T-helper 1 cell treated with Interleukin-12 subunit alpha and Interleukin-12 subunit beta and Interleukin-4 antibody, amounts not matched to agents 30 ng/mL and 1 ng/mL, for 36 hours (primary cell): Measurements from ENCODE around the gene UBE3B. TPM values are rescaled to one million over a fixed set of nuclear protein-coding genes. Genes with fewer than 3 reads are reported as not detected.

ENCODE experiments used
- intact Hi-C: fragments of 100-400 bp; cut with micrococcal nuclease; formaldehyde crosslinking; loops from one replicate; pipeline ENCODE4 v1.15.1; 2024
- total RNA-seq: library from RNA; stranded (reverse); gene quantifications from 2 replicates; pipeline ENCODE4 v1.2.3, GENCODE V29; 2022

The UBE3B gene
- total RNA-seq, 1 donor from 2014 or later, result 33.2 TPM

GRCh38 chr12:109567296-109567695, 89.9 kb downstream of the UBE3B start:
- intact Hi-C loops, result no loop called here

DNA sequence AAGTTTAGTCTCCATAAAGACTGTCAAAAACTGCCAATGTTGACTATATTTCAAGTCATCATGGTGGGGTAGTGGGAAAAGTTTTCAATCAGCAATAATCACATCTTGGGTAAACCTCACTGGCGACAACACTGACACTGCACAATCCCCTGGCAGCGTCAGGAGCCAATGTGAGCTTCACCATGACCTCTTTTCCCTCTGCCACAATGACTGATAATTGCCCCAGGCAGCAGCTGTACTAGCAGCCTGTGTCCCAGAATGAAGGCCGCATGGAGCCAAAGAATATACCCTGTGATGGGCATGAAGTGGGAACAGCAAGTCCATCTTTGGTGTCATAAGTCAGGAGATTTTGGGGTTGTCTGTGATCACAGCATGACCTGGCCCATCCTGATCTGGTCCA, 90.5 kb downstream of the UBE3B start:
- intact Hi-C loops, result no loop called here

DNA sequence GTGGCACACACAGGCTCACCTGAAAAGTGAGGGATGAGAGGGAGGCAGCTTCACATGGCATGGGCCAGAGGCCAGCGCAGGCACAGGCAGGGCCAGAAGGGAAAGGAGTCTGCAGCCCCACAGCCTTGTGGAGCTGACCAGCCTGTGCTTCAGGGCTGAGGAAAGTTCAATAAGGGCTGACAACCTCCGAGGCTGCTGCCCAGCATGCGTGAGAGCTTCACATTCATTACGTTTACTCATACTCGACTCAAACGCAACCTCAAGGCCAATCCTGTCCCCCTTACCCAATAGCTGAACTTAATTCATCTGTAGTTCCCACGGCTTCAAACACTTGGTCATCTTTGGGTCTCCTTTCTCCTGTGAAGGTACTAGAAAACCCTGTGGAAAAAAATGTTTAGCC, 91.1 kb downstream of the UBE3B start:
- intact Hi-C loops, result no loop called here

DNA sequence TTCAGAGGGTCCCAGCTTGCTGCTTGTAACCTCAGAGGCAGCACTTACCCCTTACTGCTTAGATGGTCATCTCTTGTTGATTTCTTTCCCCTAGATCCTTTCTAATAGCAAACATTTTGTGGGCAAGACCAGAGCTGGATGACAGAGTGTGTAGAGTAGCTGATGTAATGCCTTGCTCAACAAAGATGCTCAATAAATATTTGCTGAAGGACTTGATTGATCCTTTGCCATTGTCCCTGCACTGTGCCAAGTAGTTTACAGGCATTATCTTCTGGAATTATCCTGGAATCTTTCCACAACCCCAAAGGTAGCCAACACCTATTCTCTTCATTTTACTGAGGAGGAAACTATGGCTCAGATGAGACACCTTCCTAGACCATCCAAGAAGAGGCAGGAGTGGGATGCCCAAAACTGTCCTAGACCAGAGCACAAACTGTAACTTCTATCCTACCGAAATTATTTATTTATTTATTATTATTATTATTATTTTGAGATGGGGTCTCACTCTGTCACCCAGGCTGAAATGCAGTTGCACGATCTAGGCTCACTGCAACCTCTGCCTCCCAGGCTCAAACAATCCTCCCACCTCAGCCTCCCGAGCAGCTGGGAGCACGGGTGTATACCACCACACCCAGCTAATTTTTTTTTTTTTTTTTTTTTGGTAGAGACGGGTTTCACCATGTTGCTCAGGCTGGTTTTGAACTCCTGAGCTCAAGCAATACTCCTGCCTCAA, 94.5 kb downstream of the UBE3B start:
- intact Hi-C loops, result loop anchor here (2.0 to 10.0 kb wide), 7 partner anchors 23 to 1863 kb away; partner anchors contain the start of genes C12orf76, ISCU, SART3 and USP30

- intact Hi-C loops, result loop anchor here (2.0 to 10.0 kb wide), 7 partner anchors 22 to 1862 kb away; partner anchors contain the start of genes C12orf76, ISCU, SART3 and USP30
Measured at GRCh38 chr12:109572506-109572845, 95.0 kb downstream of the UBE3B start.

DNA sequence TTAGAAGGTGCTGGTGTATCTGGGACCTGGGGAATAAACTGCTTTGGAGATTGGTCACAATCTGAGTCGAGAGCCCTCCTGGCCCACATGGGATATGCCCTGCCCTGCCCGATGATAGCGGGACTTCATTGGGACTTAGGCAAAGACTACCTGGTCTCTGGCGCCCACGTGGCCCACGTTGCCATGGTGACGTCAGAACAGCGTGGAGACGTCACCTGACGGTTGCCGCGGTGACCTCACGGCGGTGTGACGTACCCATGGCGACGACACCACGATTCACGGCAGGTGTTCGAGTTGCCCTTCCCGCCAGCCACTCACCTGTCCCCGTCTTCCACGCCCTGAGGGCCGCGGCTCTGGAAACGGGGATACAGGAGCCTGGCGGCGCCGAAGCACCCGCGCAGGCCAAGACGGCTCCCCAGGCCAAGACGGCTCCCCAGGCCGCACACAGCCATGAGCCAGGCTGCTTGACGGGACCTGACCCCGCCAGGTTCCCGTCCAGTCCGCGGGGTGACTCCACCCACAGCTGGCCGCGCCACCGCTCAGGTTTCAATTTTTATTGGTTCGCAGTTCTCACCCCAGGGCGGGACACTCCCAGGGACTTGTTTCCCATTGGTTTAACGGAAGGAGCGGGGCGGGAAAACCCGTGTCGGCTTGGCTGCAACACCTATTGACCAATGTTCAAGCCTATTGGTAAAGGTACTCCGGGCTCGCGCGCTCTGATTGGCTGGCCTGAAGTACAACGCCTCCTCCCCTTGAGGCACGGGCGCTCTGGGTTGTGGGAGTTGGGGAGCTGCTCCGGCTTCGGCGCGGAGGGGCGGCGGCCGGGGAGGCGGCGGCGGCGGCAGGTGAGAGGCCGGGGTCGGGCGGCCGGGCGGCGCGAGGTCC, 95.8 kb downstream of the UBE3B start, which contains the start of the genes MMAB and MVK:
TSS of gene MMAB (minus strand) at position 476 of the 885 bp plus-strand sequence. CDS start at position 452, 24 bp downstream.
TSS of gene MVK (plus strand) at position 766 of the 885 bp plus-strand sequence. CDS start 1,029 bp downstream, outside the sequence.
- intact Hi-C loops, result loop anchor here (1.0 to 10.0 kb wide), 15 partner anchors 22 to 1862 kb away; partner anchors contain the start of genes C12orf76, FAM222A, FICD and GLTP

DNA sequence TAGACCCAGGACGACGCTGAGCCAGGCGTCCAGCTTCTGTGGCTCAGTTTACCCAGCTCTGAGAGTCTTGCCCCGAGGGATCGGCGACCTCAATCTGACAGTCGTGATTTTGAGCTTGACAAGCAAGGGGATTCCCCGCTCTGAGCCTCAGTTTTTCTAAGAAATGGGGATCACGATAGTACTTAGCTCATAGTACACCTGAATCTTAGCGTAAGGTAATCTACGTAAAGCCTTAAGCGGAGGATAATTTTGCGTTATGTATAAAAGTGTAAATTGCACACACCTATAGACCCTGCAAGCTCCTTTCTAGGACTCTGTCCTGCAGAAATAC, 96.4 kb downstream of the UBE3B start:
- intact Hi-C loops, result loop anchor here (1.0 to 10.0 kb wide), 15 partner anchors 21 to 1861 kb away; partner anchors contain the start of genes C12orf76, FAM222A, FICD and GLTP

GRCh38 chr12:109575683-109576082, 98.2 kb downstream of the UBE3B start:
- intact Hi-C loops, result loop anchor here (10.0 kb wide), 2 partner anchors 469 to 1859 kb away; partner anchors contain the start of gene C12orf76

GRCh38 chr12:109577311-109577710, 99.9 kb downstream of the UBE3B start:
- intact Hi-C loops, result loop anchor here (10.0 kb wide), 2 partner anchors 467 to 1857 kb away; partner anchors contain the start of gene C12orf76

- intact Hi-C loops, result loop anchor here (10.0 kb wide), 2 partner anchors 466 to 1856 kb away; partner anchors contain the start of gene C12orf76
Measured at GRCh38 chr12:109578330-109578927, 101.0 kb downstream of the UBE3B start.

- intact Hi-C loops, result loop anchor here (10.0 kb wide), 2 partner anchors 465 to 1855 kb away; partner anchors contain the start of gene C12orf76
Measured at GRCh38 chr12:109579639-109580038, 102.2 kb downstream of the UBE3B start.

DNA sequence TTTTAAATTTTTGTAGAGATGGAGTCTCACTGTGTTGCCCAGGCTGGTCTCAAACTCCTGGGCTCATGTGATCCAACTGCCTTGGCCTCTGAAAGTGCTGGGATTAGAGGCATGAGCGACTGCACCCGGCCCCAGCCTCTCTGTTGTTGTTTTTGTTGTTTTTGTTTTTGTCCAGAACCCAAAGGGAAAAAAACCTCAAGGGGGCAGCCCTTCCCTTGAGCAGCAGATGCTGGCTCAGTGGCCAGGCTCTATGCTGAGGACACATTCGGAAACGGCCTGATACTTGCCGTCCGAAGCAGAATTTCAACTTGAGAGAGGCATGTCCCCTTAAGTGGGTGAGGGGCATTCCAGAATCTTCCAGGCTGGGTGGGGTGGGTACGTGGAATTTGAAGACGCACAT, 102.8 kb downstream of the UBE3B start:
- intact Hi-C loops, result no loop called here

DNA sequence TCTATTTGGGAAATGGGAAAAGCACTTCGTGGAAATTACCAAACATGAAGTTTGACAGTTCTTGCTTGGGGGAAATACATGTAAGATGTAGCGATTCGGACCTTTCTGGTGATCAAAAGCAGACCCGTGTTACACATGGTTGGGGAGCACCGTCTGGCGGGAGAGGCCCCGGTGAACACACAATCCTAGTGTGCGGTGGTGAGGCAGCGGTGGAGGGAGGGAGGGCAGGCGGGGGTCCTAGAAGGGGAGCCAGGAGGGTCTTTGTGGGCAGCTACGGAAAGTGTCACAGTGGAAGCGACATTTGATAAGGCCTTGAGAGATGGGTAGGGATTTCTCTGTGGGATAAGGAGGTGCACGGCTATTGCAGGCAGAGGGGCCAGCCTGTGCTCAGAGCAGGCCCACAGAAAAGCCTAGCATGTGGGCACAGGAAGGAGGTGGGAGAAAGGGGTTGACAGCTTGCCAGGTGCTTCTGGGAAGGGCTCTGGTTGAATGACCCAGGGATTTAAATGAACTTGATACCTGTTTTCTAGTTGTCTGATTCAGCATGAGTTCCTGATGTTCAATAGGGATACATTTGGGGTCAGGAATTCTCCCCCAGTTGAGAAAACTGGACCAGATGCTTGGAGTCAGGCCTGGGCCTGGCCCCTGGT, 103.4 kb downstream of the UBE3B start:
- intact Hi-C loops, result no loop called here

- intact Hi-C loops, result no loop called here
Measured at GRCh38 chr12:109581334-109581691, 103.9 kb downstream of the UBE3B start.

DNA sequence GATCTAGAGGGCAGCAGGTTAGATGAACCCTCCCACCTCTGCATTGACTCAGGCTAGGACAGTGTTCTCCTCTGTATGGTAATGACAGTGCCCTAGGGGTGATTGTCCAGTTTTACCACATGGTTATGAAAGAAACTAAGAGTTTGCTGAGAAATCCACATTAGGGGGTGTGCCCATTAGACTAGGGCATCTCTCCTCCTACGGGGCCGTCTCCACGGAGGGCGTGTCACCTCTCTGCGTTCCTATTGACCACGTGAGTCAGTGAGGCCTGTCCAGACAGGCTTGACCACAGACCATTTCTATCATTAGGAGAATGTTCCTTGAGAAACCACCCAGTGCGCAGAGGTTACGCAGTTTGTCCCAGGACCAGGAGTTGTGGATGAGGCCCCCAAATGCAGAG, 104.4 kb downstream of the UBE3B start:
- intact Hi-C loops, result no loop called here

- intact Hi-C loops, result no loop called here
Measured at GRCh38 chr12:109582636-109583035, 105.2 kb downstream of the UBE3B start.

DNA sequence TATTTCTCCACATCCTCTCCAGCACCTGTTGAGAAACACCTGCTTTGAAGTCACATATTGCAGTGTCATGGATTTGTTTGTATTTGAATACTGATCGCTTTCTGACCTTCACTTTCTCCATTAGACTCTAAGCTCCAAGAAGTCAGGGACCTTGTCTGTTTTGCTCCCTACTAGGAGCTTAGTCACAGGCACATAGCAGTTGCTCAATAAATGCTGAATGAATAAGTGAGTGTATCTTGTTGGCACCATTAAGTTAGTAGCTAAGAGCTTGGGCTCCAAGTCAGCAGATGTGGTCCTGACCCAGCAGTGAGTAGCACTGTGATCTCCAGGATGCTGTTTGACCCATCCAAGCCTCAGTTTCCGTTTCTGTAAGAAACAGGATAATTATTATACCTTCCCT, 106.3 kb downstream of the UBE3B start:
- intact Hi-C loops, result no loop called here
